ENCODE measurements around the gene OSBPL10. TPM values are rescaled to one million over a fixed set of nuclear protein-coding genes. Genes with fewer than 3 reads are reported as not detected.

The OSBPL10 gene
- total and polyA plus RNA-seq, 7 donors = 2.3 to 77.7 (median 8.5) TPM

- intact Hi-C loops (cut with DNase I) = no loop called here
- H3K27me3 ChIP-seq = no peaks in the 10 kb centered on the region
- DNase-seq = no peak
Observed at GRCh38 chr3:32009101-32009500, 28.0 kb upstream of the OSBPL10 start.

GRCh38 chr3:32004113-32004765, 23.2 kb upstream of the OSBPL10 start:
- H3K27me3 ChIP-seq = no peaks in the 10 kb centered on the region
- no peak for DNase-seq
- no peak overlapping the region for H3K27ac ChIP-seq
- TF ChIP-seq POLR2A (IDR thresholded peaks at IDR 0.05) = no peak
- no peak for TF ChIP-seq CTCF (IDR thresholded peaks at IDR 0.05)
- TF ChIP-seq POLR2AphosphoS5 (IDR thresholded peaks at IDR 0.05) = no peak
- TF ChIP-seq EP300 (IDR thresholded peaks at IDR 0.05) = no peak
- 91 to 96% methylated on average over 5 of the region's 5 CpGs for WGBS, 2 donors
- H3K9me3 ChIP-seq = no peaks in the 10 kb centered on the region
- intact Hi-C loops (cut with DNase I) = no loop called here
- no peak overlapping the region for H3K4me3 ChIP-seq
- H3K36me3 ChIP-seq = no peaks in the 10 kb centered on the region
- no peaks in the 10 kb centered on the region for H3K4me1 ChIP-seq

More at GRCh38 chr3:32009101-32009500, 28.0 kb upstream of the OSBPL10 start:
- H3K27ac ChIP-seq = no peak overlapping the region
- no peaks in the 10 kb centered on the region for H3K36me3 ChIP-seq
- H3K4me1 ChIP-seq = no peaks in the 10 kb centered on the region
- 92 to 95% methylated on average over 2 of the region's 2 CpGs for WGBS, 2 donors
- no peak overlapping the region for H3K4me3 ChIP-seq
- H3K9me3 ChIP-seq = no peaks in the 10 kb centered on the region
- TF ChIP-seq POLR2A (IDR thresholded peaks at IDR 0.05) (no peak), POLR2AphosphoS5 (IDR thresholded peaks at IDR 0.05) (no peak), EP300 (IDR thresholded peaks at IDR 0.05) (no peak), CTCF (IDR thresholded peaks at IDR 0.05) (no peak)

DNA sequence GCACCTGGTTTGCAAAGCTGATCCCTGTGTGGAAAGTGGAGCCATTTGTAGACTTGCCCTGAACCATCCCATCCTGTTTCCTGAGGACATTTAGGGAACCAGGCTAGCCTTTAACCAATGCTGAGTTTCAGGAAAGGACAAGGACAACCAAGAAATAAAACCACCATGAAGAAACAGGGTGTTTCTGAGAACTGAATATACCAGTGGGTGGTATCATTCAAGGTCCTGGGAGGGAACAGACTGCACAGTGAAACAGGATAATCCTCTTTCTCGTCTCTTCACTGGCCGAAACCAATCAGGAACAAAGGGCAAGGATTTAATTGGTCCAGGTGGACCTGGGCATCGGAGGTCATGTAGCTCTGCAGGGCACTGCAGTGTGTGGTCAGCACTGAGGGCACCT, 22.3 kb upstream of the OSBPL10 start:
- H3K4me1 ChIP-seq = no peaks in the 10 kb centered on the region
- no peak overlapping the region for H3K4me3 ChIP-seq
- no peak for DNase-seq
- no peaks in the 10 kb centered on the region for H3K36me3 ChIP-seq
- no peaks in the 10 kb centered on the region for H3K27me3 ChIP-seq
- TF ChIP-seq EP300 (IDR thresholded peaks at IDR 0.05) (no peak), POLR2A (IDR thresholded peaks at IDR 0.05) (no peak), POLR2AphosphoS5 (IDR thresholded peaks at IDR 0.05) (no peak), CTCF (IDR thresholded peaks at IDR 0.05) (no peak)
- no peak overlapping the region for H3K27ac ChIP-seq
- intact Hi-C loops (cut with DNase I) = no loop called here
- WGBS, 2 donors = 89 to 94% methylated on average over 3 of the region's 3 CpGs
- H3K9me3 ChIP-seq = no peaks in the 10 kb centered on the region

DNA sequence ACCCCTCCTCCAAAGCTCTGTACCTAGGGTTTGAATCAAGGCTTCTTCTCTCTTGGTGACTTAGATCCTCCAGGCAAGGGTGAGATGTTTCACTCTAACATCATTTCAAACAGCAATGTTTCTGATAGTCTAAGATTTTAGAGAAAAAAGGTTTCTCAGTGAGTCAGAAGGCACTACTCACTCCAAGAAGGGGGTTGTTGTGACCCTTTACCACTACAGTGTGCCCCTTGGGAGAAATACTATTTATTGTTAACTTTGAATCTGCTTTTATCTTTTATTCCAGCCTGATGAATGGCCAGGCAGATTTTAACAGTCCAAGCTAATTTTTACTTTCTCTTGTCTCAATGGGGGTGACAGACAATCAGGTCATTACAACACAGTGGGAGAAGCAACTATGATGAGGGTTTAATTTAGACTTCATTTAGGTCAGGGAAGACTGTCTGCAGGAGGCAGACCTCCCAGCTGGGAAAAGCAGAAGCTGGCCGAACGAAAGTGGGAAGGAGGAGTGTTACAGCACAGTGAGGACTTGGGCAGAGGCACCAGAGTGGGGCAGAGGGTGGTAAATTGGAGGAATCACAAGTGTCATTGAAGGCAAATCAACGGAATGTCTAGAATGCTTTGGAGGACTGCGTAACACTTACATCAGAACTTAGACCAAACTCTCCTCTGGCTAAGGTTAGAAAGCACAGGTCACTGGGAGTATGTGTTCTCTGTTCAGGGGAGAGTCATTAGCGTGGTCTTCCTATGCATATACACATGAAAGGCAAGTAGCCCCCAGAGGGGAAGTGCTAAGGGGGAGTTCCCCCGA, 21.7 kb upstream of the OSBPL10 start:
- intact Hi-C loops (cut with DNase I) = no loop called here
- Histone ChIP-seq H3K36me3 (no peaks in the 10 kb centered on the region), H3K4me3 (no peak overlapping the region), H3K27me3 (no peaks in the 10 kb centered on the region), H3K9me3 (no peaks in the 10 kb centered on the region), H3K27ac (no peak overlapping the region), H3K4me1 (no peaks in the 10 kb centered on the region)
- WGBS, 2 donors = 61 to 85% methylated on average over 6 of the region's 6 CpGs
- TF ChIP-seq POLR2A (IDR thresholded peaks at IDR 0.05) (no peak), POLR2AphosphoS5 (IDR thresholded peaks at IDR 0.05) (no peak), EP300 (IDR thresholded peaks at IDR 0.05) (no peak), CTCF (IDR thresholded peaks at IDR 0.05) (no peak)
- no peak for DNase-seq
